NCI-H187 (cell line): ENCODE results near the gene MED16.

Experiments used
- DNase-seq, 2 experiments: peaks; one replicate each; lab custom pipeline; 2025; lab: John Stamatoyannopoulos, UW

Gene MED16

DNA sequence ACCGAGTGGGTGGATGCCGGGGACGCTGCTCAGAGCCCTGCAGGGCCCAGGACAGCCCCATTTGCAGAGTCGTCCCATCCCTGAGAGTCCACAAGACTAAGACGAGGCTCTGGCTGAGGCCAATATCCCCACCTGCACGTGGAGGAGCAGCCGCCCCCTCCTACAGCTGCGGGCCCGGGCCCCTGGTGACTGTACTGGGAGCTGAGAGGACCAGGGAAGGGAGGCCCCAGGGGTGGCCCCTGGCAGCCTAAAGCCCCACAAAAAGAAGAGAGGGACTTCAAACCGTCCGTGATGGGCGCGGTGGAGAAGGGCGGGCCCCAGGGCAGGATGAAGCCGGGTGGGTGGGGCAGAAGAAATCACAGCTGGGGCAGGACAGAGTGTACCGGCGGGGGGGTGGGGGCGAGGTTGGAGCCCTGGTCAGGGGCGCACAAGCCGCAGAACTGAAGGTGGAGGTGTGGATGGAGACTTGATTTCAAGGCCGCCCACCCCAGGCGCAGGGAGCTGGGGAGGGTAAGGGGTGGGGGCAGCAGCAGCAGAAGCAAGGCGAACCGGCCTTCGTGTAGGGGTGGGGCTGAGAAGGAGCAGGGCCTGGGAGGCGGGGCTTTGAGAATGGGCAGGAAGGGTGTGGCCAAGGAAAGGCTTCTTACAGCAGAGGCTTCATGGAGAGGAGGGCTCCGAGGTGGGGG is 20.6 kb downstream of the MED16 start:
- no peak for DNase-seq

DNA sequence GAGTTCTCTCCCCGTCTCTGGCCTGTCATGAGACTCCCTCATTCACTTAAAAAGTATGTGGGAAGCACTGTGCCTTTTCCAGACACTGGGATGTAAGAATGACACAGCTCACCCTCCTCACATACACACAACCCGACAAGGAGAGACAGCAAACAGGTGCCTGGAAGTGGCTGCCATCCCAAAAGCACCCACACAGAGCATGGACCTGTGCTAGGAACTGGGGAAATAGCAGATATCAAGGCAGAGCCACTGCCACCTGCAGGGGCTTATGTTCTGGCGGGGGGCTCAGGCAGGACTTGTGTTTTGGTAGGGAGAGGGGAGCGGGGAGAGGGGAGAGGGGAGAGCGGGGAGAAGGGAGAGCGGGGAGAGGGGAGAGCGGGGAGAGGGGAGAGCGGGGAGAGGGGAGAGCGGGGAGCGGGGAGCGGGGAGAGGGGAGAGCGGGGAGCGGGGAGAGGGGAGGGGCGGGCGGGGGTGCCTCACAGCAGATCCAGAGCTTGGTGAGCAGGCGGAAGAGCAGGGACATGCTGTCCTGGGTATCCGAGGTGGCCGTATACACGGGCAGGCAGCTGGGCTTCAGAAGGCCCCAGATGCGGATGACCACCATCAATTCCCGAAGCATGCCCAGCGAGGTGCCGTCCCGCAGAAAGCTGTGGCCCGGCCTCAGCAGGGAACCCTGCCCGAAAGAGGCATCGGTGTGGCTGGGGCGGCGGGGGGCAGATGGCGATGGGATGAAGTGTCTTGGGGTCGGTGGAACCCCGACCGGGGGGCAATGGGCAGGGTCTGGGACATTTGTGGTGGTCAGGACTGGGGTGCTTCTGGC is 21.3 kb downstream of the MED16 start:
- DNase-seq, result no peak

DNA sequence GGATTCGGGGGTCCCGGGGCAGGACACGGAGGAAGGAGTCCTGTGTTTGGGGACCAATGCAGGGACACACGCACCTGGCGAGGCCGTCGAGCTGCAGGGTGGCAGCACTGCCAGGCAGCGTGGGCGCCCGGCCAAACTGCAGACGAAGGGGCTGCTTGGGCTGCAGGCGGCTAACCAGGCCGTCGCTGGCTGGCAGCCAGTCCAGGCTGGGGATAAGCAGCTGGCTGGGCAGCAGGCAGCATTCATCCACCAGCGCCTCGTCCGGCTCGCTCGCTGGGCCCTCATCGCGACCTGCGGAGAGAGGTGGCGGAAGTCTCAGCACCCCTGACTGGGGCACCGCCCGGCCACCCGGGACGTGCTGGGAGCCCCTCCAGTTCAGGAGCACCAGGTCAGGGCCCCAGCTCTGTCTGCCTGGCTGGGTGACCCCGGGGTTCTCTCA is 22.0 kb downstream of the MED16 start:
- no peak for DNase-seq

DNA sequence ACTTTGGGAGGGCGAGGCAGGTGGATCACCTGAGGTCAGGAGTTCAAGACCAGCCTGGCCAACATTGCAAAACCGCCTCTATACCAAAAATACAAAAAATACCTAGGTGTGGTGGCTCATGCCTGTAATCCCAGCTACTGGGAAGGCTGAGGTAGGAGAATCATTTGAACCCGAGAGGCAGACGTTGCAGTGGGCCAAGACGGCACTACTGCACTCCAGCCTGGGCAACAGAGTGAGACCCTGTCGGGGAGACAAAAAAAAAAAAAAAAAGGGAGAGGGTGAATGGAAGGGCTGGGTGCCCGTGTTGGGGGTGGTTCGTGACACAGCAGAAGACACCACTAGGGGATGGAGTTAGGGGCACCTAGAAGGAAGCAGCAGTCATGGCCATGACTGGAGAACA is 22.7 kb downstream of the MED16 start:
- no peak for DNase-seq

DNA sequence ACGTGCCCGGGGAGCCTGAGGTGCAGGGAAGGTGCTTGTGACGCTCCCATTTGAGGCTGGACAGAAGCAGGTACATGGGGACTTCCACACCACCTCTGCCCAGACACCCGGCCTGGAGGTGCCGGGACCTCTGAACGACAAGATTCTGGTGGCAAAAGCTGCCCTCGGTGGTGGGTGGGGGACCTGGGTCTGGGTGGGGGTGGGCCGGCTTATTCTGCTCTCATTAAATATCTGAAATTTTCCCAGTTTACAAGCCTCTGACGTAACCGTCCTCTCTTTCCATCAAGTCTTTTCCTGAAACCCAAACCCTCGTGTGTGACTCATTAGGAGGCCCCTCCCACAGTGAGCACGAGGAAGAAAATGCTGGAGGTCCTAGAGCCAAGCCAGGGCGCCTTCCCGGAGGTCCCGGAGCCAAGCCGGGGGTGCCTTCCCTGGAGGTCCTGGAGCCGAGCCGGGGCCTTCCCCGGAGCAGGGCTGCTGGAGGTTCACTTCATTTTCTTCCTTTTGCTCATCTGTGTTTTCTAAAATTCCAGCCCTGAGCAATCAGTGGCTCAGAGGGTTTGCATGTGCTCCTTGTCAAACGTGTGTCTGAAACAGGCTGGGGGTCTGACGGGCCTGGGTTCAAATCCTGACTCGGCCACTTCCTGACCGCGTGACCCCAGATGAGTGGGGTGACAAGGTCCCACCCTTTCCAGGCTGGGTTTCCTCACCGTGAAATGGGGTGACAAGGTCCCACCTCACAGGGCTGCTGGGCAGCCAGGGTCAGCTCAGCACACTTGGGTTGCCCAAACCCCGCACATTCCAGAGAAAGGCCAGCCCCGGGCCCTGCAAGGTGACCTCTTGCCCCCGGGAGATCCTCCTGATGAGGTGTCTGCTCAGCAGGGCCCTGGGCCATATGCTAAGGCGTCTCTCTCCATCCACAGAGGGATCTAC is 23.5 kb downstream of the MED16 start:
- DNase-seq, result no peak

DNA sequence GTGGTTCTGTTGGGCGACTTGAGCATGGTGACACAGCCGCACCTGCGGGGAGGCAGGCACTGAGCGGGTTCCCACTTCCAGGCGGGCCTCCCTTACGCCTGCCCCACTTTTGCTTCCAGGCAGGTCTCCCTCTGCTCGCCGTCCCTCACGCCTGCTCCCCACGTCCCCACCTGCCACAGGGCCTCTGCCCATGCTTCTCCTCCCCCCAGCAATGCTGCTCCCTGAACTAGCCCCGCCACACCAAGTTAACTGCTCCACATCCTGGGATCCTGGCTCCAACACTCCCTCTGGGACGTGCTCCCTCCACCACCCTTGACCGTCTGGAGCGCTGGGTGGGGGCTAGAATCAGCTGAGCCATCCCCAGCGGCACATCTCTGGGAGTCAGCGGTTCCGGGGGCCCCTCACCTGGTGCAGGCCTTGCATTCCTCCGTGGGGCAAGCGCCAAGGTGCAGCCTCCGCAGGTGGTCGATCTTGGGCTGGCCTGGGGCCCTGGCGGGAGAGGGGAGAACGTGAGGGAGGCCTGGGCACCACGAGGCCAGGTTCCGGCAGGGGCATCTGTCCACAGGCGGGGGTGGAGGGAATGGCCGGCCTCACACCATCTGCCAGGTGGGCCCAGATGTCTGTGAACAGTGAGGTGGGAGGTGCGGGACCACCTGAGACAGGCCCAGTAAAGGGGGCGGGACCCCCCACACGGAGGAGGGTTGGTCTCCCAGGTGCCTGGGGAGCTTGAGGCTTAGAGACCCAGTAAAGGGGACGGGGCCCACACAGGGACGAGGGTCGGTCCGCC is 24.3 kb downstream of the MED16 start:
- no peak for DNase-seq

DNA sequence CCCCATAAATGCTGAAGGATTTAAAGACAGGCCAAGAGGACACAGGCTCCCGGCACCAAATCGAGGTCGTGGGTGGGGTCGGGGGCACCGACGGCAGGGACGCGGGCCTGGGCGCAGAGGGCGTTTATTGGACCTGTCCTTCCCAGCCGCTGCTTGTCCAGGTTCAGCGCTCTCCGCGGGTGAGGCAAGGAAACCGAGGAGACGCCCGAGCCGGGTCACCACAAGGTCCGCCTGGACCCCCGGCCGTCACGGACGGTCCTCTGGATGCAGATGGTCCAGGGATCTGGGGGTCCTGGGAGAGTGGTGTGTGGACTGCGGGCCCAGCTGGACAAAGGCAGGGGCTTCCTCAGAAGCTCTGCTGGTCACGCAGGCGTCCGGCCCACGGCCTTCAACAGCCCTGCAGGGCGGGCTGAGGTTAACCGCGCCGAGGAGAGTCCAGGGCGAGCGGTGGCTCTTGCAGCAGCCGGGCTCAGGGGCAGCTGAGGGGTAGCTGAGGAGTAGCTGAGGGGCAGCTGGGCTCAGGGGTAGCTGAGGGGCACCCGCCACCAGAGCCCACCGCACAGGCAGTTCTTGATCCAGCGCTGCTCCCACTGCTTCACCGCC is 25.0 kb downstream of the MED16 start:
- DNase-seq, result no peak

DNA sequence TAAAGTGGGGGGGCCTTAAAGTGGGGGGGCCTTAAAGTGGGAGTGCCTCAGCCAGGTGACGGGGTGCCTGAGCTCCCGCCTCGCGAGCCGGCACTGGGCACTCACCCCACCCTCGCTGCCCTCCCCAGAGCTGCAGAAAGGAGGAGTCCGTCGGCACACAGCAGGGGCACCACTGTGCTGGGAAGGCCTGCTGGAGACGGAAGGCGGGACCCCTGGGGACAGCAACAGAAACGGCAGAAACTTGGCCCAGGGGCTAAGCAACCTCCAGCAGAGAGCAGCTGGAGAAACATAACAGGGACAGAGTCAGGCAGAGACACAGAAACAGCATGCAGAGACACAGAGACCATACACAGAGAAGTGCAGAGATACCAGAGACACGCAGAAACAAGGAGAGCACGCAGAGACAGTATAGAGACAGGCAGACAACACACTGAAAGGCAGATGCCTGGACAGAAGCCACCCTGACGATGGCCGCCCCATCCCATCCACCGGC is 25.6 kb downstream of the MED16 start:
- no peak for DNase-seq

DNA sequence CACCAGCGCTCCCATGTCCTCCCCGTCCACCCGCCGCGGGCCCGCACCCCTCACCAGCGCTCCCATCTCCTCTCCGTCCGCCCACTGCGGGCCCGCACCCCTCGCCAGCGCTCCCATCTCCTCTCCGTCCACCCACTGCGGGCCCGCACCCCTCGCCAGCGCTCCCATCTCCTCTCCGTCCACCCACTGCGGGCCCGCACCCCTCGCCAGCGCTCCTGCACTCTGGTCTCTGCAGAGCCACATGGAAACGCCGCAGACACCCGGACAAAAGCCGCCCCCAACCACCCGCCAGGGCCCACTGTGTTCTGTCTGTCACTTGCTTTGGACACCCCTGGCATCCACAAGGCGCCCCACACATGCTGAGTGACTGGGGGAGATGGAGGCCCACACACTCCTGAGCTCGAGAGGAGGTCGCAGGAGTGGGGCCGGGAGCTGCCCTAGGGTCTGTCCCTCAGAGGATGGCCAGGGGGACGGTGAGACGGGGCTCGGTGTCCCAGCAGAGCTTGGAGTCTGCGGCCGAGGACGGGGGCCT is 26.2 kb downstream of the MED16 start:
- no peak for DNase-seq

DNA sequence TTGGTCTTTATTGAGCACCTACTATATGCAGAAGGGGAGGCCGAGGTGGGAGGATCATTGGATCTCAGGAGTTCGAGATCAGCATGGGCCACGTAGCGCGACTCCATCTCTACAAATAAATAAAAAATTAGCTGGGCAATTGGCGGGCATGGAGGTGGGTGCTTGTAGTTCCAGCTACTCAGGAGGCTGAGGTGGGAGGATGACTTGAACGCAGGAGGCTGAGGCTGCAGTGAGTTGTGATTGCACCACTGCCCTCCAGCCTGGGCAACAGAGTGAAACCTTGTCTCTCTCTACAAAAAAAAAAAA is 29.7 kb downstream of the MED16 start:
- no peak for DNase-seq

DNA sequence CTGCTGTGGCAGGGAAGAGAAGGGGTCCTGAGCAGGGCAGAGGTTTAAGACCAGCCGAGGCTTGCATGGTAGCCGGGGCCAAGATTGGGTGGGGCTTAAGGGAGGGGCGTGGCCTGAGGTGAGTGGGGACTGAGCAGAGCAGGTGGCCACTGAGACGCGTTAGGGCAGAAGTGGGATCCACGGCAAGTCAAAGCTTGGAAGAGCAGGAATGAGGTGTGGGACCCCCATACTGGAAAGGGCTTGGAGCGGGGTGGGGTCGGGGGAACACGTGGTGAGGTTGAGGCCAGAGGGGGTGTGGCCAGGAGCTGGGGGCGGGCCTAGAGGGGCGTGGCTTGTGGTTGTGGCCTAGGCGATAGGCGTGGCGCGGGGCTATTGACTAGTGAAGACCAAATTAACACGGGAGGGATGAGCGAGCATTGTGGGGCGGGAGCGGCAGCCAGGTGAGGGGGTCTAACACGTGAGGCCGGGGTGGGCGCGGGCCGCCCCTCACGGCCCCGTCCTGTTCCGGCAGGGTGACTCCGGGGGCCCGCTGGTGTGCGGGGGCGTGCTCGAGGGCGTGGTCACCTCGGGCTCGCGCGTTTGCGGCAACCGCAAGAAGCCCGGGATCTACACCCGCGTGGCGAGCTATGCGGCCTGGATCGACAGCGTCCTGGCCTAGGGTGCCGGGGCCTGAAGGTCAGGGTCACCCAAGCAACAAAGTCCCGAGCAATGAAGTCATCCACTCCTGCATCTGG is 30.2 kb downstream of the MED16 start:
- peak; percentile 24 to 45 for DNase-seq

DNA sequence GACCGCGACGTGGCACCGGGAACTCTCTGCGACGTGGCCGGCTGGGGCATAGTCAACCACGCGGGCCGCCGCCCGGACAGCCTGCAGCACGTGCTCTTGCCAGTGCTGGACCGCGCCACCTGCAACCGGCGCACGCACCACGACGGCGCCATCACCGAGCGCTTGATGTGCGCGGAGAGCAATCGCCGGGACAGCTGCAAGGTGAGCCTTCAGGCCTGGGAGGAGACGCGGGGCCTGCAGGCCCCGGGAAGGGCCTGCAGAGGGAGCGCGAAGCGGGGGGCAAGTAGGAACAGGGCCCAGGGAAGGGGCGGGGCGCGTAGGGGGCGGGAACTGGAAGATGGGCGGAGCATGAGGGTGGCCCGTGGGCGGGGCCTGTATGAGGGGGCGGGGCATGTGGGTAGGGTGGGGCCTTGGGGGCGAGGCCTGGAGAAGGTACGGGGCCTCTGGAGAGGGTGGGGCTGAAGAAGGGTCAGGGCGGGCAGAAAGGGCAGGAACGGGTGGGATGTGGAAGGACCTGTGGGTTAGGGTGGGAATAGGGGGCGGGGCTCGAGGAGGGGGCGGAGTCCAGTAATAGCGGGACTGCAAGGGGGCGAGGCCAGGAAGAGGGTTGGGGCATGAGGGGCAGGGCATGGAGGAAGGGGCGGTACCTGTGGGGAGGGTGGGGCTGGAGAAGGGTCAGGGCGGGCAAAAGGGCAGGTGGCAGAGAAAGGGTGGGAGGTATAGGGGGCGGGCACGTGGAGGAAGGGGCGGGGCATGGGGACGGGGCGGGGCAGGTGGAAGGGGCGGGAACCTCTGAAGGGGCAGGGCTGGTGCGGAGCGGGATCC is 31.0 kb downstream of the MED16 start:
- peak; percentile 38 to 72 for DNase-seq

DNA sequence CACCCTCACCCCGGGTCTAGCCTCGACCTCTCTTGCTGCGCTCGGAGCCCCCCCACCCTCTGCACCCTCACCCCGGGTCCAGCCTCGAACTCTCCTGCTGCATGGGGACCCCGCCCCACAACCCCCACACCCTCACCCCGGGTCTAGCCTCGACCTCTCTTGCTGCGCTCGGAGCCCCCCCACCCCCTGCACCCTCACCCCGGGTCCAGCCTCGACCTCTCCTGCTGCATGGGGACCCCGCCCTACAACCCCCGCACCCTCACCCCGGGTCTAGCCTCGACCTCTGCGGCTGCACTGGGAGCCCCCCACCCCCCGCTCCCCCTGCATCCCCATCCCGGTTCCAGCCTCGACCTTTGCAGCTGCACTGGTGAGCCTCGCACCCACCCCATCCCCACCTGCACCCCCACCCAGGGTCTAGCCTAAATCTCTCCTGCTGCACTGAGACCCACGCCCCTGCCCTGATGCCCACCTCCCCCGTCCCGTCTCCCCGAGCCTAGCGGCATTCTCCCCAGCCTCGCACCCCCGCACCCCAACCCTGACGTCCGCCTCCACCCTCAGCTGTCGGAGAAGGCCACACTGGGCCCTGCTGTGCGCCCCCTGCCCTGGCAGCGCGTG is 31.7 kb downstream of the MED16 start:
- no peak for DNase-seq

DNA sequence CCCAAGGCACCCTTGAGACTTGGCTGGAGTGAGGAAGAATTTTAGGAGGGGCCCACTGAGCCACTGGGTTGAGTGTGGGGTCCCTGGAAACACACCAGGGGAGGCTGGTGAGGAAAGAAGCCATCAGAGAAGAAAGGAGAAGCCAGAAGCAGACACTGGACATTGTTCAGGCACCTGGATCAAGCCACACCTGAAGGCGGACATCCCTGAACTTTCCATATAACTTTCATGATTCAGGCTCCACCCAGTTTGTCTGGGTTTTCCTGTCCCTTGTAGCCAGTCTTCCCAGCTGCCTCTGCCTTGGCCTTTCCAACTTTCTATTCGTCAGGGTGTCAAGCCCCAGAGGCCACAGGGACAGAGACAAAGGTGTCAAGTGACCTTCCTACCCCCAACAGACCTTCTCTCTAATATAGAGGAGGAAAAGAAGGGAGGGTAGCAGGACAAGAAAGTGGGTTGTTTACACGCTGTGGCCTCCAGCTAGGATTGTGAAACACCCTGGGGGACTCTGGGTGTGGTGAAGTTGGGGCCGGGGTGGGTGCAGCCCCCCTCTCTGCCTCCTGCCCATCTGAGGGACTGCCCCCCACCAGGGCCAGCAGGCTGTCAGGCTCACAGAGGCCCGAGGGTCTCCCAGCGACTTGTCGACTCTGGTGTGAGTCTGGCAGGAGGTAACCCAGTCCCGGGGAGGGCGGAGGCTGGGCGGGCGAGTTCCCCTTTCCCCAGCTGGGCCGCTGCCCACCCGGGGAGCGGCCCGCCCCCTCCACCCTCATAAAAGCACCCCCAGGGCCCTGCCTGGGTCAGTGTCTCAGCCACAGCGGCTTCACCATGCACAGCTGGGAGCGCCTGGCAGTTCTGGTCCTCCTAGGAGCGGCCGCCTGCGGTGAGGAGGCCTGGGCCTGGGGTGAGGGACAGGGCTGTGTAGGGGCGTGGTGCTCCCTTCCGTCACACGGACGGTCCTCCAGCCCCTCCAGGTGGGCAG is 33.8 kb downstream of the MED16 start, which contains the start of gene CFD:
Gene CFD (plus strand): TSS at position 797 of the 976 bp plus-strand sequence. CDS start 26 bp downstream, at position 823.
- DNase-seq, result no peak

DNA sequence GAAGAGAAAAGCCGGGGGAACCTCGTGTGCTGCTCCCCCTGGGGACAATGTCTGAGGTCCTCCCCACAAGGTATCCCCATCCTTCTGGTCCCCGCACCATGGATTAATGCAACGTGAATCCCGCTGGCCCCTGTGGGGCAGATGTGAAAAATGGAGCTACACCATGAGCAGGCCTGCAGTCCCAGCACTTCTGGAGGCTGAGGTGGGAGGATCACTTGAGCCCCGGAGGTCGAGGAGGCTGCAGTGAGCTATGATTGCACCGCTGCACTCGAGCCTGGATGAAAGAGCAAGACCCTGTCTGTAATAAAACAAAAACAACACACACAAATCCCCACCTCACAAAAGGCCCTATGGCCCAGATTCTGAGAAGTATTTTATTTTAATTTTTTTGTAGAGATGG is 34.7 kb downstream of the MED16 start:
- no peak for DNase-seq

DNA sequence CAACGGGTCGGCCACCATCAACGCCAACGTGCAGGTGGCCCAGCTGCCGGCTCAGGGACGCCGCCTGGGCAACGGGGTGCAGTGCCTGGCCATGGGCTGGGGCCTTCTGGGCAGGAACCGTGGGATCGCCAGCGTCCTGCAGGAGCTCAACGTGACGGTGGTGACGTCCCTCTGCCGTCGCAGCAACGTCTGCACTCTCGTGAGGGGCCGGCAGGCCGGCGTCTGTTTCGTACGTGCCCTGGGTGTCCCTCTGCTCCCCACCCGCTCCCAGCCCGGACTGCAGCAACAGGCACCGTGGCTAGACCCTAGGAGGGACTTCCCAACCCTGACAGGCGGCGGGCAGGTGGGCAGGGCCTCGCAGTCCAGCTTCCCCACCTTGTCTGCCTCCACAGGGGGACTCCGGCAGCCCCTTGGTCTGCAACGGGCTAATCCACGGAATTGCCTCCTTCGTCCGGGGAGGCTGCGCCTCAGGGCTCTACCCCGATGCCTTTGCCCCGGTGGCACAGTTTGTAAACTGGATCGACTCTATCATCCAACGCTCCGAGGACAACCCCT is 37.3 kb downstream of the MED16 start:
- no peak for DNase-seq

DNA sequence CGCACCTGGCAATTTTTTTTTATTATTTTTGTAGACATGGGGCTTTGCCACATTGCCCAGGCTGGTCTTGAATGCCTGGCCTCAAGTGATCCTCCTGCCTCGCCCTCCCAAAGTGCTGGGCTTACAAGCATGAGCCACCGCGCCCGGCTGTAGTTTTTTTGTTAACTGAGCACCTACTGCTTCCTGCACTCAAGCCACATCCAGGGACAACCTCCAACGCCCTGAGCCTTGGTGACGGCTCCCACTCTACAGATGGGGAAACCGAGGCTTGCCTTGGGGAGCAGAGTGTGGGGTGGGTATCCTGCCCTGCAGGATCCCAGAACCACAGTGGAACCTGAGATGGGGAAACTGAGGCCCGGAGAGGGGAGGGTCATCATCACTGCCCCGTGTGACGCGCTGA is 37.8 kb downstream of the MED16 start:
- no peak for DNase-seq
